Mononuclear cell (primary cell): Measurements from ENCODE around the gene PDXDC1. TPM values are rescaled to one million over a fixed set of nuclear protein-coding genes. Genes with fewer than 3 reads are reported as not detected.
"Not testable (repeated sequence)": the region's sequence is repeated elsewhere in the genome, so short reads cannot be mapped to it uniquely, and the experiment has no call there.

Source experiments
- H3K27me3 ChIP-seq: 2 replicates; pipeline ENCODE4 v1.6.0; 2011; ENCODE audit warnings: low read length, control low read depth; ENCODE audit not compliant: insufficient read depth
- H3K4me1 ChIP-seq: 2 replicates; pipeline ENCODE4 v1.5.1; 2011; ENCODE audit warnings: mild to moderate bottlenecking, low read length, control low read depth; ENCODE audit not compliant: insufficient read depth
- H3K4me3 ChIP-seq: 2 replicates; pipeline ENCODE4 v1.5.1; 2011; ENCODE audit warnings: mild to moderate bottlenecking, low read length, moderate library complexity
- H3K9me3 ChIP-seq: 2 replicates; pipeline ENCODE4 v1.5.1; 2011; ENCODE audit warnings: low read depth, mild to moderate bottlenecking, control low read depth, low read length
- total RNA-seq: library from RNA; depleted of rRNA; stranded (reverse); fragments of >200 nt; gene quantifications from one replicate; pipeline ENCODE4 v1.2.3, GENCODE V29; 2012

Gene PDXDC1
- total RNA-seq, 1 donor = 101 TPM

DNA sequence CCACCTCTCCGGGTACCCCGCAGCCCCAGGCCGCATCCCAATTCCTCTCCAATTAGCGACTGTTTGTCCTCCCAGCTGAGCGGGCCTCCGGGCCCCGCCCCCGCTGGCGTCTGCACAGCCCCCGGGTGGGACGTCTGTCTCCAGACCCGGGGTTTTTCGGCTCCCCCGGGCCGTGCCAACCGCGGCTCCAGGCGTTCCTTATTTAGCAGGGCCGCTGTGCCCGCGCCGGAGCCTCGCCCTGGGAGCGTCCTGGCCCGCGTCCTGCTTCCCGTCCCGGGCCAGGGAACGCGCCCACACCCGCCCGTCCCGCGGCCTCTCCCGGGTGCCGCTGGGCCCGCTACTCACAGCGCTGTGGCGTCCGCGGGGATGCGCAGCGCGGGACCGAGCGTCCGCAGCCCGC lies 179.2 kb downstream of the PDXDC1 start:
- not testable (repeated sequence) for H3K4me1 ChIP-seq, H3K27me3 ChIP-seq, H3K9me3 ChIP-seq
- H3K4me3 ChIP-seq = peak overlapping the region; percentile 26

DNA sequence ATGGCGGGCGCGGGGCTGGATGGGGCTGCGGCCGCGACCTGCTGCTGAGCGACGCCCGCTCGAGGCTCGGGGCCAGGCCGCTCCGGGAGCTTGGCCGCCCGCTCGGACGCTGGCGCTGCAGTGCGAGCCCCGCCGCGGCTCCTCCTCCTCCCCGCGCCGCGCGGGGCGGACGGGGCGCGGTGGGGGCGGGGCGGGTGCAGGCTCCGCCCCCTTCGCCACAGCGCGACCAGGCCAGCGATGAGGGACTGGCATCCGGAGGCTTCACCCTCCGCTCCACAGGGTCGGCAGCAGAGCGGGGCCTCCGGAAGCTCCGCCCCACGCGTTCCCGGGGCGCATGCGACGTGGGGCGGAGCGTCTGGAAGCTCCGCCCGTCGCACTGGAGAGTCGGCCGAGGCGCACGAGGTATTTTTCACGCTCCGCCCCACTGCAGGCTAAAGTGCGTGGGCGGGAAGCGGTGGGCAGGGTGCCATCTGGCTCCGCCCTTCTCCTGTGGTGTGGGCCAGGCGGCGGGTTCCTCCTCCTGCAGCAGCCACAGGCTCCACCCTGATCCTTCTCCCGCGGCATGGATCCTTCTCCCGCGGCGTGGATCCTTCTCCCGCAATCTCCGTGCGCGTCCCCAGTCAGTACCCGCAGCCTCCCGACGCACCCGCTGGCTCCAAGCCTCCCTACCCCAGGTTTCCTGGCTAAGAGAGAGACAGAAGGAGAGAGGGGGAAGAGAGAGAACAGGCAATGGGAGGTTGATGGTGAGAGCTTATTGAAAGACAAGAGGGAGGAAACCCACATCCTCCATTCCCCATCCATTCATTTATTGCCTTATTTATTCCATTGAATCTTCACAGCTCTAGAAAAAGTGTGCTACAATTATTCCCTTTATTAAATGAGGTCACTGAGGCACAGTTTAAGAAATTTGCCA lies 180.1 kb downstream of the PDXDC1 start:
- not testable (repeated sequence) for H3K9me3 ChIP-seq, H3K4me1 ChIP-seq, H3K27me3 ChIP-seq
- peak overlapping the region; percentile 19 for H3K4me3 ChIP-seq

DNA sequence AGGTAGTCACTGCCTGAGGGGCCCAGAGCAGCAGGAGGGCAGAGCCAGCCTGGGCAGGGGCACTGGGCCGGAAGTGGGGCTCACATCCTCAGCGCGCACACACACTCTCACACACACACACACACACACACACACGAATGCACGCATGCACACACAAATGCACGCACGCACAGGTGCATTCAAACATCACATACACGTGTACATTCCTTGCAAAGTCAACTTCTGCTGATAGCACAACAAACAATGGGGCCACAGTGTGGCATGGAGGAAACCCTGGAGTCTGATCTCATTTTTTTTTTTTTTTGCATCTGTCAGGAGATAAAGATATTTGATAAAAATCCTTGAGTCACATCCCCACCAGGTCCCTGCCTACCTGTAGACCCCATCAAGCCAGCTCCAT lies 182.8 kb downstream of the PDXDC1 start:
- H3K9me3 ChIP-seq, H3K4me3 ChIP-seq, H3K27me3 ChIP-seq, H3K4me1 ChIP-seq: not testable (repeated sequence)

DNA sequence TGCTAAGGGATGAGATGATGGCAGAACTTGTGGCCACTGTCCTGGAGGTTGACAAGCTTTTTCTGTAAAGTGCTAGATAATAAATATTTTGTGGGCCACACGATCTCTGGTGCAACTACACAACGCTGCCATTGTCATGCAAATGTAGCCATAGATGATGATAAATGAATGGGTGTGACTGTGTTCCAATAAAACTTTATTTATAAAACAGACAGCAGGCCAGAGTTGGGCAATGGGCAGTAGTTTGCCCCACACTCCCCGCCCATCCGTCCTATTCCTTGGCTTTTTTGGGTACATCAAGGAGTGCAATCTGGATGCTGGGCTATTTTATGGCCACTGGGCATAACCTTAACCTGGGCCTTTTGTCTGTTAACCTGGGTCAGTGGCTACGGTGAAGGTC lies 184.8 kb downstream of the PDXDC1 start:
- H3K9me3 ChIP-seq, H3K4me1 ChIP-seq, H3K27me3 ChIP-seq: not testable (repeated sequence)

DNA sequence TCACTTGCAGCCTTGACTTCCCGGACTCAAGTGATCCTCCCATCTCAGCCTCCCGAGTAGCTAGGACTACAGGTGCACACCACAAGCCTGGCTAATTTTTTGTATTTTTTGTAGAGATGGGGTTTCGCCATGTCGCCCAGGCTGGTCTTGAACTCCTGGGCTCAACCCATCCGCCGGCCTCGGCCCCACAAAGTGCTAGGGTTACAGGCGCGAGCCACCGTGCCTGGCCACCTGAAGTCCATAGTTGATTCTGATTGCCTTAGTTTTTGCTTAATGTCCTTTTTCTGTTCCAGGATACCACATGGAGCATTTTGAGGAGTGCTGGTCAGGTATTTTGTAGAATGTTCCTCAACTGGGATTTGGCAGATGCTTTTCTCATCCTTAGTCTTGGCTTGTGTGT lies 185.7 kb downstream of the PDXDC1 start:
- H3K27me3 ChIP-seq, H3K9me3 ChIP-seq: not testable (repeated sequence)

More for the DNA sequence above, 184.8 kb downstream of the PDXDC1 start:
- not testable (repeated sequence) for H3K4me3 ChIP-seq

DNA sequence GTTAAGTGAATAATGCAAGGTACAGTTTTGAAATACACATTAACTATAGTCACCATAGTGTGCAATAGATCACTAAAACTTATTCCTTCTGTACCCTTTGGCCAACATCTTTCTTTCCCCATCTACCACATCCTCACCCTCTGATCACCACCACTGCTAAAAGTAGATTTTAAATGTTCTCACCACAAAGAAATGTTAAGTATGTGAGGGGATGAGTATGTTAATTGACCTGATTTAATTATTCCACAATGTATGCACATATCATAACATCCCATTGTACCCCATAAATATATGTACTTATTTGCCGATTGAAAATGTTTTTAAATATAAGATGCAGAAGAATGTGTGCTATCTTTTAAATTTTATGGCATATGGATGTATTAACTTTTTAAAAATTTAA lies 188.2 kb downstream of the PDXDC1 start:
- not testable (repeated sequence) for H3K9me3 ChIP-seq, H3K4me1 ChIP-seq, H3K4me3 ChIP-seq, H3K27me3 ChIP-seq

More for the DNA sequence above, 185.7 kb downstream of the PDXDC1 start:
- H3K4me1 ChIP-seq, H3K4me3 ChIP-seq: not testable (repeated sequence)

DNA sequence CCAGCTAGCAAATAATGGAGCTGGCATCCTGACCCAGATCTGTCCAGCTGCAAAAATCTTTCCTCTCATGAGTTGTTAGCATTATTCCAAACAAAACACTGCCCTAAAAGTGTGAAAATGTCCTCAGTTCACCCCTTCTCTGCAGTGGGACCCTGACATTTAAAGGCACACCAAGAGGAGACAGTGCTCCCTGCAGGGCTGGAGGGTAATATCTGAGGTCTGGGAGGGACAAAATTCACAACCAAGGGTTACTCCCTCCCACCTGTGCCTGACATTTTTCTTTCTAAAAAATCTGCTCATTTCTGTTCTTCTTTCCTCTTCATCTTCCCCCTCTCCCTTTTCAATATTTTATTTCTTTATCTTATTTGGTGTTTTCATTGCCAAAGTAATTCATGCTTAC lies 191.4 kb downstream of the PDXDC1 start:
- H3K4me1 ChIP-seq, H3K4me3 ChIP-seq, H3K27me3 ChIP-seq, H3K9me3 ChIP-seq: not testable (repeated sequence)

DNA sequence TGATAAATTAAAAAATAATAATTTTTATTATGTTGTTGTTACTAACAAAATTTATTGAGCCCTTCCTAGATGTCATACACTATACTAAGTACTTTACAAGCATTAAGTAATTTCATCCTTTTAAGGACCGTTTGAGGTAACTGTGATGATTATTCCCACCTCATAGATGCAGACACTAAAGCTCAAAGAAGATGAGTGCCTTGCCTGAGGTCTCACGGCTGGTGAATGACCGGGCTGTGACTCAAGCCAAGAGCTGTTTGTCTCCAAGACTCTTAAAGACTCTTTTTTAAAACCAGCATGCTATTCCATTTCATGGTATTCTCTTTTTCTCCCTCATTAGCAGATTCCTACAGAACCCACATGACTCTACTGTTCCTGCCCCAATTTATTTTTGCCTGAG lies 193.5 kb downstream of the PDXDC1 start:
- H3K4me3 ChIP-seq, H3K27me3 ChIP-seq, H3K9me3 ChIP-seq, H3K4me1 ChIP-seq: not testable (repeated sequence)

DNA sequence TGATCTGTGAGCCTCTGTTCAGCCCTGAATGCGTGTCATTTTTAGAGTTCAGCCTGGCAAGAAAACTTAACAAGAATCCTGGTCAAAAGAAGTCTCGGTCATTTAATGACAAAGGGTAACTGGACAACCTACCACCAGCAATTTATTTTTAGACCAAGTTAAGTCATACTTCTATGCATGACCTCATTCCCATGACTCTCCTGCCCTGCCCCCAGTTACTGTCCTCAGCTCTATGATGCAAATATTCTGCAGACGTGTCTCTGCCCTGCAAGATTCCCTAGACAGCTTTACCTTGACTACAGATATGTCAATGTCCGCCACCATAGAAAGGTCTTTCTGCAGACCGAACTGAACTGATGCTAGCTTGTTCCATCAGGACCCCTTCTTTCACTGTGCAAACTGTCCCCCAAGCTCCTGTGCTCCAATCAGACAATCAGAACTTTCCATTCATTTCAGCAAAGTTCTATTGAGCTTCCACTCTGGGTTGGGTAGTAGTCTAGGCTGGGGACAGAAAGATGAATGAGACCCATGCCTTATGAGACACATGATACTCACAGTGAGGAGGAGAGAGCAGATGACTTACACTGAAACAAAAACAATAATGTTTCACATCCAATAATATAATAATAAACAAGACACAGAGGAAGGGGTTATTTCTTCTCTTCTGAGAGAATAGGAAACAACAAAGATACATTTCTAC lies 194.3 kb downstream of the PDXDC1 start:
- not testable (repeated sequence) for H3K9me3 ChIP-seq, H3K27me3 ChIP-seq, H3K4me3 ChIP-seq, H3K4me1 ChIP-seq

DNA sequence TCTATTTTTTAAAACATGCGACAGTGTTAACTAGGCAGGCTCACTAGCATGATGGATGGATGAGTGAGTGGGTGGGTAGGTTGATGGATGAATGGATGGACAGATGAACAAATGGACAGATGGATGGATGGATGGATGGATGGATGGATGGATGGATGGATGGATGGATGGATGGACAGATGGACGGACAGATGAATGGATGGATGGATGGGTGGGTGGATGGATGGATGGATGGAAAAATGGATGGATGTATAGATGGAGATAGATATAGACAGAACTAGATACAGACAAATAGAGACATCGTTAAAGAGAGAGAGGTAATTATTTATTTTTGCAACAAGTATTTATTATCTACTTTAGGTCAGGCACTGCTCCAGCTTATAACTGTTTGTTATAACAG lies 205.1 kb downstream of the PDXDC1 start:
- not testable (repeated sequence) for H3K9me3 ChIP-seq, H3K27me3 ChIP-seq, H3K4me1 ChIP-seq, H3K4me3 ChIP-seq

DNA sequence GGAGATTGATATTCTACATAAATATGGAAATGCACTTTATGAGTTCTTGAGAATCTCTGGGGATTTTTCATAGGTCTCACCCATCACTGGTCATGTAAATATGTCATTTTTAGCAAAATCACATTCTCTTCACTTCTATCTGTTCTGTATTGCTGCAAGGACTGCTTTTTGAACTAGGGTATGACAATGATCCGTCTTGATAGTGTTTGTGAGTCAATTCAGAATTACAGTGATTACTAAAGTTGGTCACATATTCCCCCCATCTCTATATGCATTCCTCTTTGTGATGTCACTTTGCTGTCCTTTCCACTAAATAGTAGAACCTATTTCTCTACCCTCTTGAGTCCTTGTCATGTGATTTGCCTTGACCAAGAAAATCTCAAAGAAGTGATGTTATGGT lies 206.1 kb downstream of the PDXDC1 start:
- H3K4me3 ChIP-seq, H3K9me3 ChIP-seq, H3K27me3 ChIP-seq, H3K4me1 ChIP-seq: not testable (repeated sequence)

DNA sequence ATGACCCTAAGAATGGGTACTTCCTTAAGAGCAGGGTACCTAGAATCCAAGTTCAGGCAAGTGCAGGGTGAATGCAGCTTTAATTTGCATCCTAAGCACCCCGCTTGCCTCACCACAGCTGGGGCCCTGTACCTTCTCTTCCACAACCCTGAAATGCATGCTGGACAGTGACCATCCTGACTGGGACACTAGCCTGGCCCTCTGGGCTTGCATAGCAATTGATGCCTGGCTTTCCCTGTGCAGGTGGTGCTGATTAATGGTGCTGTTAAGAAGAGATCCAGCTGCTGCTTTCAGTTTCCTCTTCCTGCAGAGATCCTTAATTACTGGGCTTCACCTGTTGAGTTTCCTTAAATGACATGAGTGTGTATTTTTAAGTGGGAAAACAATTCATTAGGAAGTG lies 209.2 kb downstream of the PDXDC1 start:
- H3K4me3 ChIP-seq, H3K4me1 ChIP-seq, H3K27me3 ChIP-seq, H3K9me3 ChIP-seq: not testable (repeated sequence)

Other genes starting within 250 kb of the PDXDC1 start
- gene NPIPA2, start 232.5 kb upstream of the PDXDC1 start, total RNA-seq = 0.21 TPM
- gene NOMO1, start 141.3 kb upstream of the PDXDC1 start, total RNA-seq = 16.4 TPM
- gene NPIPA1, start 37.6 kb upstream of the PDXDC1 start, total RNA-seq = 17.9 TPM
- gene NTAN1, start 81.0 kb downstream of the PDXDC1 start, total RNA-seq = 40.7 TPM
- 37.9 TPM for gene RRN3, start 119.2 kb downstream of the PDXDC1 start, total RNA-seq